HepG2 (cell line): ENCODE results near the gene TTBK1. TPM values are rescaled to one million over a fixed set of nuclear protein-coding genes. Genes with fewer than 3 reads are reported as not detected.
A peak's percentile ranks its signal among the peaks of the same experiment; 100 is the strongest.

Source experiments
- ATF3 ChIP-seq: sonication (generic); formaldehyde crosslinking; IDR thresholded peaks from 2 replicates; pipeline ENCODE4 v1.4.0; 2020; ENCODE audit warnings: missing genetic modification reagents
- CENPT ChIP-seq: sonication (generic); formaldehyde crosslinking; IDR thresholded peaks from 2 replicates; pipeline ENCODE4 v1.8.0; 2022; ENCODE audit warnings: low read depth, mild to moderate bottlenecking, moderate library complexity, missing genetic modification reagents
- CENPX ChIP-seq: sonication (generic); formaldehyde crosslinking; IDR thresholded peaks from 2 replicates; pipeline ENCODE4 v1.9.0; 2021; ENCODE audit warnings: mild to moderate bottlenecking, missing genetic modification reagents, moderate library complexity
- EEA1 ChIP-seq: sonication (generic); formaldehyde crosslinking; IDR thresholded peaks from 2 replicates; pipeline ENCODE4 v1.5.1; 2020; ENCODE audit warnings: mild to moderate bottlenecking, missing genetic modification reagents, borderline replicate concordance
- ESRRA ChIP-seq: sonication (generic); formaldehyde crosslinking; IDR thresholded peaks from 2 replicates; pipeline ENCODE4 v1.5.1; 2020; ENCODE audit warnings: mild to moderate bottlenecking, low read depth, missing genetic modification reagents
- KDM4B ChIP-seq: sonication (generic); formaldehyde crosslinking; IDR thresholded peaks from 2 replicates; pipeline ENCODE4 v1.4.0; 2020; ENCODE audit warnings: missing genetic modification reagents
- MED8 ChIP-seq: sonication (generic); formaldehyde crosslinking; IDR thresholded peaks from 2 replicates; pipeline ENCODE4 v1.8.1; 2023; ENCODE audit warnings: mild to moderate bottlenecking, missing genetic modification reagents; ENCODE audit not compliant: insufficient replicate concordance
- MIER2 ChIP-seq: IDR thresholded peaks from 2 replicates; pipeline ENCODE4 v1.6.1; 2016; ENCODE audit warnings: missing biosample characterization, missing genetic modification reagents
- MLXIP ChIP-seq: sonication (generic); formaldehyde crosslinking; IDR thresholded peaks from 2 replicates; pipeline ENCODE4 v1.9.0; 2021; ENCODE audit warnings: missing genetic modification reagents, borderline replicate concordance
- POLR2AphosphoS5 ChIP-seq: IDR thresholded peaks from 2 replicates; pipeline ENCODE4 v1.6.1; 2012; ENCODE audit warnings: low read depth, low read length
- RELA ChIP-seq: sonication (generic); formaldehyde crosslinking; IDR thresholded peaks from 2 replicates; pipeline ENCODE4 v1.4.0; 2020; ENCODE audit warnings: missing genetic modification reagents
- TOE1 ChIP-seq: sonication (generic); formaldehyde crosslinking; IDR thresholded peaks from 2 replicates; pipeline ENCODE4 v1.4.0; 2020; ENCODE audit warnings: mild to moderate bottlenecking, missing genetic modification reagents
- ZC3H4 ChIP-seq: sonication (generic); formaldehyde crosslinking; IDR thresholded peaks from 2 replicates; pipeline ENCODE4 v1.4.0; 2020; ENCODE audit warnings: missing genetic modification reagents, borderline replicate concordance
- ZEB1 ChIP-seq: IDR thresholded peaks from 2 replicates; pipeline ENCODE4 v1.6.1; 2012; ENCODE audit warnings: mild to moderate bottlenecking, low read depth, inconsistent platforms; ENCODE audit not compliant: insufficient replicate concordance
- ZNF292 ChIP-seq: sonication (generic); formaldehyde crosslinking; IDR thresholded peaks from 2 replicates; pipeline ENCODE4 v1.8.1; 2022; ENCODE audit warnings: mild to moderate bottlenecking, low read depth, missing genetic modification reagents, borderline replicate concordance
- ZNF329 ChIP-seq: sonication (generic); formaldehyde crosslinking; IDR thresholded peaks from 2 replicates; pipeline ENCODE4 v1.9.0; 2021; ENCODE audit warnings: low read depth, mild to moderate bottlenecking, missing genetic modification reagents
- ZNF432 ChIP-seq: sonication (generic); formaldehyde crosslinking; IDR thresholded peaks from 2 replicates; pipeline ENCODE4 v1.5.0; 2020; ENCODE audit warnings: missing genetic modification reagents, mild to moderate bottlenecking, borderline replicate concordance
- ZNF557 ChIP-seq: sonication (generic); formaldehyde crosslinking; IDR thresholded peaks from 2 replicates; pipeline ENCODE4 v1.4.0; 2020; ENCODE audit warnings: missing genetic modification reagents
- ZNF572 ChIP-seq: sonication (generic); formaldehyde crosslinking; IDR thresholded peaks from 2 replicates; pipeline ENCODE4 v1.5.1; 2020; ENCODE audit warnings: mild to moderate bottlenecking, missing genetic modification reagents
- ZNF672 ChIP-seq: sonication (generic); formaldehyde crosslinking; IDR thresholded peaks from 2 replicates; pipeline ENCODE4 v1.8.1; 2022; ENCODE audit warnings: missing genetic modification reagents
- ZNF687 ChIP-seq: sonication (generic); formaldehyde crosslinking; IDR thresholded peaks from 2 replicates; pipeline ENCODE4 v1.5.1; 2020; ENCODE audit warnings: mild to moderate bottlenecking, missing genetic modification reagents, moderate library complexity
- ZSCAN25 ChIP-seq: sonication (generic); formaldehyde crosslinking; IDR thresholded peaks from 2 replicates; pipeline ENCODE4 v1.8.0; 2022; ENCODE audit warnings: mild to moderate bottlenecking, missing genetic modification reagents
- polyA plus RNA-seq, 8 experiments: library from polyadenylated mRNA; depleted of rRNA in 3 of 8; stranded (reverse) in 7 of 8; unstranded in 1 of 8; fragments of >200 nt; fragmentation: Illumina TruSeq in 4 of 8; extraction: Trizol in 4 of 8; gene quantifications; 2 replicates each; pipeline versions ENCODE4 v1.2.1 to v1.2.3, GENCODE V29; 2011 to 2016; ENCODE audit warnings: low read depth in 4 of 8, missing spikeins in 1 of 8, mixed read lengths in 1 of 8; ENCODE audit not compliant: insufficient read depth in 1 of 8
- total RNA-seq, 5 experiments: library from RNA; depleted of rRNA; stranded (reverse); fragments of >200 nt; fragmentation: Illumina TruSeq; extraction: Trizol; gene quantifications; 2 replicates each; pipeline ENCODE4 v1.2.3, GENCODE V29; 2016; ENCODE audit warnings: low read depth in 1 of 5

TTBK1 gene
- total and polyA plus RNA-seq, 2 of the 13 experiments (the other 11 are each of a cell fraction or from before 2014, with no cell fraction given), result 0.24 to 0.33 TPM

- TF ChIP-seq MLXIP (CRISPR knock-in tag) (peak; percentile 100), ZEB1 (no peak), CENPT (CRISPR knock-in tag) (no peak), CENPX (CRISPR knock-in tag) (no peak), KDM4B (peak; percentile 96), ZC3H4 (CRISPR knock-in tag) (no peak), EEA1 (0 out of 2 replicates have a peak, but pooled peaks have one; percentile 90), ZNF557 (CRISPR knock-in tag) (peak; percentile 80; the same call in 1 of the 2 replicates), ZNF432 (CRISPR knock-in tag) (no peak), MED8 (CRISPR knock-in tag) (peak; percentile 100), ZNF329 (CRISPR knock-in tag) (peak; percentile 95), POLR2AphosphoS5 (peak; percentile 30), RELA (peak; percentile 32; the same call in 1 of the 2 replicates), ESRRA (CRISPR knock-in tag) (peak; percentile 100), ZNF672 (CRISPR knock-in tag) (peak; percentile 95; the same call in 1 of the 2 replicates), TOE1 (CRISPR knock-in tag) (peak; percentile 93; the same call in 1 of the 2 replicates), ZNF572 (CRISPR knock-in tag) (peak; percentile 94; the same call in 1 of the 2 replicates), MIER2 (peak; percentile 91), ATF3 (CRISPR knock-in tag) (peak; percentile 78), ZNF292 (CRISPR knock-in tag) (peak; percentile 100), ZSCAN25 (CRISPR knock-in tag) (peak; percentile 99), ZNF687 (CRISPR knock-in tag) (peak; percentile 98)
Measured at GRCh38 chr6:43267619-43268354, 24.5 kb downstream of the TTBK1 start (continued).
